Measurements from ENCODE around the gene IL33.

IL33 gene

DNA sequence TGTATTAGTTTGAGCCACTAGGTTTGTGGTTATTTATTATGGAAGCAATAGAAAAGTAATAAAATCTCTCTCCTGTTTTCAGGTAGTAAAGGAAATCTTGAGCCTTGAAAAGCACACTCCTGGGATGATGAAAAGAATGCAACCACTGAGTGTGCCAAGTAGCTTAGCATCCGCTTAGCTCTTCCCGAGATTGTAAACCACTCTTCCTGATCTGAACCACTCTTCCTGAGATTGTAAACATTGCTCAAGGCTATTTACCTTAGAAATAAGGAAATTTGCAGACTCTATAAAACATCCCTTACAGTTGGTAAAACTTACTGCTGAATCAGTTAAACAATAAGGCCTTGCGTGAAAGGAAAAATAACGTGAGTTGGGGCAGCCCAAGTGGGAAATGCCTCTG lies 17.4 kb upstream of the IL33 start:
- TF ChIP-seq, protein P1, sequence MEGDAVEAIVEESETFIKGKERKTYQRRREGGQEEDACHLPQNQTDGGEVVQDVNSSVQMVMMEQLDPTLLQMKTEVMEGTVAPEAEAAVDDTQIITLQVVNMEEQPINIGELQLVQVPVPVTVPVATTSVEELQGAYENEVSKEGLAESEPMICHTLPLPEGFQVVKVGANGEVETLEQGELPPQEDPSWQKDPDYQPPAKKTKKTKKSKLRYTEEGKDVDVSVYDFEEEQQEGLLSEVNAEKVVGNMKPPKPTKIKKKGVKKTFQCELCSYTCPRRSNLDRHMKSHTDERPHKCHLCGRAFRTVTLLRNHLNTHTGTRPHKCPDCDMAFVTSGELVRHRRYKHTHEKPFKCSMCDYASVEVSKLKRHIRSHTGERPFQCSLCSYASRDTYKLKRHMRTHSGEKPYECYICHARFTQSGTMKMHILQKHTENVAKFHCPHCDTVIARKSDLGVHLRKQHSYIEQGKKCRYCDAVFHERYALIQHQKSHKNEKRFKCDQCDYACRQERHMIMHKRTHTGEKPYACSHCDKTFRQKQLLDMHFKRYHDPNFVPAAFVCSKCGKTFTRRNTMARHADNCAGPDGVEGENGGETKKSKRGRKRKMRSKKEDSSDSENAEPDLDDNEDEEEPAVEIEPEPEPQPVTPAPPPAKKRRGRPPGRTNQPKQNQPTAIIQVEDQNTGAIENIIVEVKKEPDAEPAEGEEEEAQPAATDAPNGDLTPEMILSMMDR (conservative IDR thresholded peaks at IDR 0.05; ENCODE audit: control insufficient read depth, insufficient read depth, low read depth, low read length): no peak
- no peak overlapping the region for H3K4me3 ChIP-seq (ENCODE audit: control insufficient read depth, low read depth, low read length)
- no peak for DNase-seq (ENCODE audit: low read depth)

DNA sequence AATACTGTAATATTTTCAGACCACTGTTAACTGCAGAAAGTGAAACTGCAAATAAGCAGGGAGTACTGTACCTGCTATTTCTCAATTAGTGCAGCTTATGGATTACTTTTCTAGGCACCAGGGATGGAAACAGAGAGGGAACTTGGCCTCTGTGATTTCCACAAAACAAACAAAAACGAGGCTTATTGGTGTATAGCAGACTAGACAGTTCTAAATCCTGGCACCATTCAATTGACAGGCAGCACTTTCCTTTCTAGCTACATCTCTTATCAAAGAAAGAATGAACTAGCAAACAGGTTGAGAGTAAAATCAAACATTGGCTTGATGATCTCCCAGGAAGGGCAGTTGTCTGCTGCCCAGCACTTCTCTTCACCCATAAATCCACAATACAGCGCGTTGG lies 16.0 kb upstream of the IL33 start:
- DNase-seq (ENCODE audit: low read depth): no peak
- TF ChIP-seq, protein P1 (conservative IDR thresholded peaks at IDR 0.05; ENCODE audit: control insufficient read depth, insufficient read depth, low read depth, low read length): no peak
- no peak overlapping the region for H3K4me3 ChIP-seq (ENCODE audit: control insufficient read depth, low read depth, low read length)

DNA sequence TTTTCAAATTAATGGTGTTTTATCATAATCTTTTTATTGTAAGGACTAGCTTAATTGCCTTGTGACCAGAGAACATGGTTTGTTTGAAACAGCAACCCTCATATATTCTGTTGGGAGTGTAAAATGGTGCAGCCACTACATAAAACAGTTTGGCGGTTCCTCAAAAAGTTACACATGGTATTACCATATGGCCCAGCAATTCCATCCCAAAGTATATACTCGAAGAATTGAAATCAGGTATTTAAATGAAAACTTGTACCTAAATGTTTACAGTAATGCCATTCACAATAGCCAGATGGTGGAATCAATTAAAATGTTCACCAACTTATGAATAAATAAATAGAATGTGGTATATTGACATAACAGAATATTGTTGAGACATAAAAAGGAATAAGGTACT lies 14.8 kb upstream of the IL33 start:
- TF ChIP-seq, protein P1 (conservative IDR thresholded peaks at IDR 0.05; ENCODE audit: control insufficient read depth, insufficient read depth, low read depth, low read length): no peak
- no peak overlapping the region for H3K4me3 ChIP-seq (ENCODE audit: control insufficient read depth, low read depth, low read length)
- DNase-seq (ENCODE audit: low read depth): no peak

DNA sequence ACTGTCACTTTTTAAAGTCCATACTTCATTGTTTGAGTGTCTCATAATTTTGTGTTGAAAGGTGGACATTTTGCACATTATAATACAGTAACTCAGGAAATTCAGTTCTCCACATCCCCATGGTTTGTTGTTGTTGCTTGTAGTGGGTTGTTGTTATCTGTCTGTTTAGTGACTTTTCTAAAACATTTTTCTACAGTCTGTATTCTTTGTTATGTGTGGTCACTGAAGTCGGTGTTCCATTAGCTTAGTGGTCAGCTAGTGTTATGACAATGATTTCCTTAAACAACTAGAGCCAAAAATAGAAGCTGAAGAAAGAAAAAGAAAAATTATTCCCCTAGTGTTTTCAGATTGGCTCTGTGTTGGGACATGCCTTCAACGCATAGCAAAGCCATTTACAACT lies 5.6 kb upstream of the IL33 start:
- no peak for DNase-seq (ENCODE audit: low read depth)
- no peak overlapping the region for H3K4me3 ChIP-seq (ENCODE audit: control insufficient read depth, low read depth, low read length)
- TF ChIP-seq, protein P1 (conservative IDR thresholded peaks at IDR 0.05; ENCODE audit: control insufficient read depth, insufficient read depth, low read depth, low read length): no peak

DNA sequence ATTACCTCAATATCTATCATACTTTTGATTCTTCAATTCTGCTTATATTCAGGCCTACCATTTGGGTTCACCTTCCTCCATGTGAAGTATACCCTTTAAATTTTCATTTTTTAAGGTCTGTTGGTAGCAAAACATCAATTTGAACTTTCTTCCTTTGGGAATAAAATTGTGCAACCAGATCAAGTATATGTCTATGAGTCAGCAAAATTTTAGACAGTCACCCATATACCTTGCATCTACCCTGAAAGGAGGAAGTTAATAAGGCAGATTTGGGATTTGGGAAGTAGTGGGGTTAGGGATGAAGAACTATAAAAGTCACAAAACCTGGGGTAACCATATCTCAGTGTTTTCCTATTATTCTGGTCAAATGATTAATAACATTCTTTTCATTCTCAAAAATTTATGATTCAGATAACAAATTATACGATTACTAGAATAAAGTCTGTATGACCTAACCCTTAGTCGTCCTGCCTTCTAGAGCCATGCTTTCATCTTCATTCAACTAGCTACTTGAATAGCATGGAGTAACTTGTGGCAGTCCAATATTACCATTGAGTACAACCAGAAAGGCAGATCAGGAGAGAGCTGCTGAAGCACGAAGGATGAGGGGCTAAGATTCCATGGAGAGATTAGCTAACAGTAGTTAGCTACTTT lies 2.8 kb upstream of the IL33 start:
- DNase-seq (ENCODE audit: low read depth): peak; percentile 57
- H3K4me3 ChIP-seq (ENCODE audit: control insufficient read depth, low read depth, low read length): no peak overlapping the region
- TF ChIP-seq, protein P1 (conservative IDR thresholded peaks at IDR 0.05; ENCODE audit: control insufficient read depth, insufficient read depth, low read depth, low read length): no peak

DNA sequence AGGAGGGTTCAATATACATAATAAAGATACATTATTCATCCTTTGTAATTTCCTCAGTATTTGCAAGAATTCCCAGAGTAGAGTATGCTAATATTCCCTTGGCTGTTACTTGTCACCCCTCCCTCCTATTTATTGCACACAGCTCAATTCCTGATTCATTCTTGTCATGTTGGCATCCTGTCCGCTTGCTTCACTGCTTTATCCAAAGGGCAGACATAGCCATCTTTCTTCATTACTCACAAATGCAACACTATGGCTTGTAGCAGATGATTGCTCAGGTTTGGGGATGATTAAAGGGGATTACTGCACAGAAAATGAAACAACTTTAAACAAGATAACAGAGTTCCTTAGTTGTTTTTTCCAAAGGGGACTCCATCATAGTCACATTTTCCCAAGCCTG lies 1.2 kb upstream of the IL33 start:
- no peak overlapping the region for H3K4me3 ChIP-seq (ENCODE audit: control insufficient read depth, low read depth, low read length)
- TF ChIP-seq, protein P1 (conservative IDR thresholded peaks at IDR 0.05; ENCODE audit: control insufficient read depth, insufficient read depth, low read depth, low read length): no peak
- peak; percentile 77 for DNase-seq (ENCODE audit: low read depth)

DNA sequence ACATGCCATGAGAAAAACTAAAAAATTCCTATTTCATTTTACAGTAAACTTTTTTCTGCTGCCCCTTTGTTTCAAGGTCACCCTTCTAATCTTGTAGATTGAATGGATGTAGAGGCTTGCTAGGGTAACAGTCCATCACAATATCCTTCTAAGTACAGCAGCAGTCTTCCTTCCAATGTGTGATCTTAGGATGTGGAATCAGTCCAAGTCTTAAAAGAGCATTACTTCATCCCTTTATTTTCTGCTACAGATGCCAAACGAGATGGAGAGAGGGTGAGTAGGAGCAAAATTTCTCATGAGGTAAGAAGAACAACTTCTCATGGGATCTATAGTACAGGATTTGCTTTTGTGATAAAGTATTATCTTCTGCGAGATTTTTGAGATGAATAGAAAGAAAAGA lies 704 bp upstream of the IL33 start:
- H3K4me3 ChIP-seq (ENCODE audit: control insufficient read depth, low read depth, low read length): no peak overlapping the region
- peak; percentile 82 for DNase-seq (ENCODE audit: low read depth)
- TF ChIP-seq, protein P1 (conservative IDR thresholded peaks at IDR 0.05; ENCODE audit: control insufficient read depth, insufficient read depth, low read depth, low read length): no peak

Measured in fibroblast of mammary gland (primary cell).